ENCODE data around the gene RASL11B.

Gene RASL11B

GRCh38 chr4:52914051-52914605 is 52.0 kb downstream of the RASL11B start:
- DNase-seq (ENCODE audit: low read depth in 2 of 2), result no peak

DNA sequence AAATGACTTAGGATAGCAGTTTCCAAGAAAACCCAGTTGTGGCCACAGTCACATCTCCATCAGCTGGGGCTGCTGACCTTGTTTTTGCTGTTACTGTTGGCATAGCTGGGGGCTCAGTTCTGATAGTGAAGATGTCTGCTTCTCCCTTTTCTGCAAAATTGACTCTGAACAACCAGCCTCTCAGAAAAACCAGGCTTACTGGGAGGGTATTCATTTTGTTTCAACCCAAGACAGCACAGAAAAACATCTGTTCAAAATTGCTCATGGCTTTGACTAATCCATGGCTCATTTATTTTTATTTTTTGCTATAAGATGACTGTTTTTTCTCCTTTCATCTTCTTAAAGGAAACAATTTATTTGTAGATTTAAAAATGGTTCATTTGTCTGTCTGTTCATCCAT is 53.1 kb downstream of the RASL11B start:
- DNase-seq (ENCODE audit: low read depth in 2 of 2), result no peak

- no peak for DNase-seq (ENCODE audit: low read depth in 2 of 2)
Observed at GRCh38 chr4:52915730-52916300, 53.7 kb downstream of the RASL11B start.
